Stimulated activated CD4-positive, alpha-beta T cell treated with anti-CD3 and anti-CD28 coated beads, Interleukin-4, amount 100 ng/mL, for 4 hours (primary cell): ENCODE results near the gene MCRIP2.
A peak's percentile ranks its signal among the peaks of the same experiment; 100 is the strongest.

Source experiments
- DNase-seq, 2 experiments: peaks; one replicate each; pipeline ENCODE4 v3.0.0-alpha.2; 2020

Gene MCRIP2

GRCh38 chr16:633336-634050 lies 8.1 kb upstream of the MCRIP2 start:
- no peak for DNase-seq

GRCh38 chr16:634051-634670 lies 7.5 kb upstream of the MCRIP2 start:
- DNase-seq = no peak

GRCh38 chr16:634996-635395 lies 6.6 kb upstream of the MCRIP2 start:
- DNase-seq = no peak

GRCh38 chr16:635573-636205 lies 5.9 kb upstream of the MCRIP2 start:
- no peak for DNase-seq

- DNase-seq = peak; percentile 89 to 92
These were observed 5.2 kb upstream of the MCRIP2 start, which contains the start of gene METTL26 for GRCh38 chr16:636206-637080. Gene METTL26, minus strand, starts transcription at chr16:636305. Its CDS starts 15 bp downstream, at chr16:636290.

GRCh38 chr16:637081-638018 lies 4.3 kb upstream of the MCRIP2 start:
- peak; percentile 79 to 92 for DNase-seq

GRCh38 chr16:638034-638543 lies 3.5 kb upstream of the MCRIP2 start:
- DNase-seq = no peak

- no peak for DNase-seq
These were observed 2.8 kb upstream of the MCRIP2 start for GRCh38 chr16:638836-639235.

- no peak for DNase-seq
These were observed 1.0 kb upstream of the MCRIP2 start for GRCh38 chr16:640614-641013.

- peak in 1 of 2 experiments; percentile 46 for DNase-seq
These were observed 791 bp downstream of the MCRIP2 start for GRCh38 chr16:642189-643049.

GRCh38 chr16:643050-643368 lies 1.4 kb downstream of the MCRIP2 start:
- no peak for DNase-seq

- no peak for DNase-seq
These were observed 2.9 kb downstream of the MCRIP2 start for GRCh38 chr16:644556-644955.

- no peak for DNase-seq
These were observed 4.4 kb downstream of the MCRIP2 start for GRCh38 chr16:645852-646678.

- no peak for DNase-seq
These were observed 5.1 kb downstream of the MCRIP2 start for GRCh38 chr16:646679-647172.

GRCh38 chr16:647173-647902 lies 5.7 kb downstream of the MCRIP2 start:
- no peak for DNase-seq

- DNase-seq = peak; percentile 27 to 54
These were observed 6.6 kb downstream of the MCRIP2 start for GRCh38 chr16:648071-648780.

GRCh38 chr16:648781-649589 lies 7.4 kb downstream of the MCRIP2 start, which contains the start of gene WDR90:
Gene WDR90, plus strand, starts transcription at chr16:649365. Its CDS starts 52 bp downstream, at chr16:649417.
- DNase-seq = peak; percentile 91 to 92
